HFFc6 (cell line): Measurements from ENCODE around the gene VSTM2B. TPM values are rescaled to one million over a fixed set of nuclear protein-coding genes. Genes with fewer than 3 reads are reported as not detected.

ENCODE experiments used
- DNase-seq: peaks from one replicate; pipeline ENCODE4 v3.0.0-alpha.2; 2018
- H3K27ac Mint-ChIP-seq: 2 replicates; pipeline ENCODE4 v1.8.0; 2020; ENCODE audit warnings: mild to moderate bottlenecking, mixed read lengths
- H3K27me3 Mint-ChIP-seq: 2 replicates; pipeline ENCODE4 v1.8.0; 2021; ENCODE audit warnings: mild to moderate bottlenecking, moderate library complexity, mixed read lengths; ENCODE audit not compliant: insufficient read depth
- H3K36me3 Mint-ChIP-seq: 2 replicates; pipeline ENCODE4 v1.8.0; 2021; ENCODE audit warnings: low read depth, mixed read lengths
- H3K4me1 Mint-ChIP-seq: 2 replicates; pipeline ENCODE4 v1.8.0; 2020; ENCODE audit warnings: low read depth, mixed read lengths
- H3K4me3 Mint-ChIP-seq: 2 replicates; pipeline ENCODE4 v1.8.0; 2020; ENCODE audit warnings: mild to moderate bottlenecking, moderate library complexity, mixed read lengths
- H3K9me3 Mint-ChIP-seq: 2 replicates; pipeline ENCODE4 v1.8.0; 2020; ENCODE audit warnings: mild to moderate bottlenecking, mixed read lengths
- CTCF ChIP-seq: fragments of 200-600 bp; sonication (generic); IDR thresholded peaks from 2 replicates; pipeline ENCODE4 v1.5.0; 2021; ENCODE audit warnings: antibody characterized with exemption, mild to moderate bottlenecking
- long read RNA-seq: library from polyadenylated mRNA; unstranded; transcript quantifications from one replicate; pipeline ENCODE4 v2.0.0, GENCODE V29; 2019
- total RNA-seq, 6 experiments: library from RNA; stranded (reverse); fragmentation: NEBNext Ultra II Directional; extraction: Animal tissue kit (Norgen Biotek cat#: 25700); gene quantifications; 2 replicates in 1 of 6; 3 replicates in 5 of 6; pipeline ENCODE4 v1.2.3, GENCODE V29; 2021

Gene VSTM2B
- not detected for total RNA-seq
- long read RNA-seq, result 0 reads

- H3K4me3 Mint-ChIP-seq, result no peak within 1 kb of the TSS
- peaks cover 34% of the 10 kb centered on the region for H3K27me3 Mint-ChIP-seq
These were observed at the start of gene VSTM2B for GRCh38 chr19:29525901-29526729. VSTM2B (plus strand) TSS chr19:29525994; CDS start chr19:29526584, 590 bp downstream.

GRCh38 chr19:29476528-29476927, 49.3 kb upstream of the VSTM2B start:
- Mint-ChIP-seq H3K27ac (no peak overlapping the region), H3K4me1 (no peaks in the 10 kb centered on the region), H3K9me3 (peaks cover 28% of the 10 kb centered on the region; the same call in 1 of the 2 replicates), H3K36me3 (no peaks in the 10 kb centered on the region; the same call in 1 of the 2 replicates), H3K27me3 (peaks cover 4% of the 10 kb centered on the region; the same call in 1 of the 2 replicates), H3K4me3 (no peak overlapping the region)
- TF ChIP-seq CTCF, result no peak
- DNase-seq, result no peak

More at GRCh38 chr19:29525901-29526729, at the start of gene VSTM2B:
- no peak for TF ChIP-seq CTCF
- Mint-ChIP-seq H3K4me1 (no peaks in the 10 kb centered on the region), H3K36me3 (no peaks in the 10 kb centered on the region), H3K27ac (no peak within 1 kb of the TSS), H3K9me3 (no peaks in the 10 kb centered on the region)
- DNase-seq, result no peak

- H3K4me3 Mint-ChIP-seq, result no peak overlapping the region
- H3K27me3 Mint-ChIP-seq, result peaks cover 4% of the 10 kb centered on the region; the same call in 1 of the 2 replicates
- H3K27ac Mint-ChIP-seq, result no peak overlapping the region
- no peaks in the 10 kb centered on the region; the same call in 1 of the 2 replicates for H3K36me3 Mint-ChIP-seq
- H3K9me3 Mint-ChIP-seq, result peaks cover 36% of the 10 kb centered on the region; the same call in 1 of the 2 replicates
- no peaks in the 10 kb centered on the region for H3K4me1 Mint-ChIP-seq
- TF ChIP-seq CTCF, result no peak
- DNase-seq, result no peak
These were observed 47.8 kb upstream of the VSTM2B start for GRCh38 chr19:29477831-29478577.

- Mint-ChIP-seq H3K27ac (no peak overlapping the region), H3K4me1 (no peaks in the 10 kb centered on the region), H3K36me3 (no peaks in the 10 kb centered on the region; the same call in 1 of the 2 replicates), H3K4me3 (no peak overlapping the region), H3K9me3 (peaks cover 39% of the 10 kb centered on the region; the same call in 1 of the 2 replicates), H3K27me3 (peaks cover 4% of the 10 kb centered on the region; the same call in 1 of the 2 replicates)
- TF ChIP-seq CTCF, result peak; percentile 46; the same call in 1 of the 2 replicates
- DNase-seq, result no peak
These were observed 46.9 kb upstream of the VSTM2B start for GRCh38 chr19:29478578-29479565.
